Muscle of leg (tissue), 11 donors: ENCODE measurements around the gene NME8. TPM values are rescaled to one million over a fixed set of nuclear protein-coding genes. Genes with fewer than 3 reads are reported as not detected.

Experiments
- DNase-seq: peaks from one replicate; pipeline ENCODE4 v3.0.0; 2013
- H3K27ac ChIP-seq: one replicate; pipeline ENCODE4 v1.5.1; 2013; ENCODE audit warnings: mild to moderate bottlenecking, low read length, control low read depth
- H3K27me3 ChIP-seq: one replicate; pipeline ENCODE4 v1.6.1; 2013; ENCODE audit warnings: low read length; ENCODE audit not compliant: control insufficient read depth, insufficient read depth
- H3K36me3 ChIP-seq: one replicate; pipeline ENCODE4 v1.6.1; 2013; ENCODE audit warnings: low read length; ENCODE audit not compliant: control insufficient read depth, insufficient read depth
- H3K4me1 ChIP-seq: one replicate; pipeline ENCODE4 v1.6.1; 2013; ENCODE audit warnings: low read length; ENCODE audit not compliant: control insufficient read depth, insufficient read depth
- H3K4me3 ChIP-seq: one replicate; pipeline ENCODE4 v1.5.1; 2013; ENCODE audit warnings: low read length, control low read depth
- H3K9me3 ChIP-seq: replicated peaks from 2 replicates; pipeline ENCODE4 v1.6.1; 2013; ENCODE audit warnings: low read depth, low read length; ENCODE audit not compliant: control insufficient read depth
- WGBS: methylation state at CpG from one replicate; pipeline ENCODE4 v1.1.5; 2013; ENCODE audit warnings: missing lambda C conversion rate; ENCODE audit not compliant: insufficient coverage; 5-methylcytosine and 5-hydroxymethylcytosine counted together
- polyA plus RNA-seq, 8 donors: library from polyadenylated mRNA; unstranded; fragments of 120-200 nt; gene quantifications; one replicate each; pipeline versions ENCODE4 v1.2.1 to v1.2.3, GENCODE V29; 2013; ENCODE audit warnings: inconsistent platforms in 1 of 8, low replicate concordance in 1 of 8; ENCODE audit not compliant: insufficient read length in 8 of 8, insufficient read depth in 1 of 8
- total RNA-seq: library from RNA; stranded (reverse); fragments of 120-200 nt; gene quantifications from one replicate; pipeline ENCODE4 v1.2.4, GENCODE V29; 2013

The NME8 gene
- total and polyA plus RNA-seq, 9 donors, result 0.22 TPM; not detected in 8

- no peak overlapping the region for H3K4me3 ChIP-seq
- no peaks in the 10 kb centered on the region for H3K27me3 ChIP-seq
- H3K4me1 ChIP-seq, result no peaks in the 10 kb centered on the region
- peaks cover 2% of the 10 kb centered on the region for H3K9me3 ChIP-seq
- no peak overlapping the region for H3K27ac ChIP-seq
- no CpG with 5 or more reads among the region's 2 CpGs for WGBS
- H3K36me3 ChIP-seq, result no peaks in the 10 kb centered on the region
- no peak for DNase-seq
Observed at GRCh38 chr7:37823557-37823956, 24.8 kb upstream of the NME8 start.

GRCh38 chr7:37825038-37825437 lies 23.4 kb upstream of the NME8 start:
- no peak for DNase-seq
- H3K27ac ChIP-seq, result no peak overlapping the region
- 93% methylated on average over 2 of the region's 3 CpGs for WGBS
- no peak overlapping the region for H3K4me3 ChIP-seq
- H3K27me3 ChIP-seq, result no peaks in the 10 kb centered on the region
- no peaks in the 10 kb centered on the region for H3K36me3 ChIP-seq
- H3K4me1 ChIP-seq, result no peaks in the 10 kb centered on the region
- H3K9me3 ChIP-seq, result peaks cover 2% of the 10 kb centered on the region

- Histone ChIP-seq H3K27ac (no peak overlapping the region), H3K27me3 (no peaks in the 10 kb centered on the region), H3K9me3 (no peaks in the 10 kb centered on the region), H3K4me3 (no peak overlapping the region), H3K36me3 (no peaks in the 10 kb centered on the region), H3K4me1 (no peaks in the 10 kb centered on the region)
- peak; percentile 83 for DNase-seq
- 13% methylated on average over 4 of the region's 4 CpGs for WGBS
Observed at GRCh38 chr7:37826825-37827224, 21.6 kb upstream of the NME8 start.

GRCh38 chr7:37831244-37831643 lies 17.2 kb upstream of the NME8 start:
- Histone ChIP-seq H3K4me1 (peaks cover 9% of the 10 kb centered on the region), H3K4me3 (no peak overlapping the region), H3K9me3 (no peaks in the 10 kb centered on the region), H3K36me3 (no peaks in the 10 kb centered on the region), H3K27ac (no peak overlapping the region), H3K27me3 (no peaks in the 10 kb centered on the region)
- WGBS, result 80% methylated on average over 1 of the region's 2 CpGs
- DNase-seq, result no peak

- H3K4me3 ChIP-seq, result no peak overlapping the region
- no peaks in the 10 kb centered on the region for H3K9me3 ChIP-seq
- DNase-seq, result peak; percentile 86
- no peaks in the 10 kb centered on the region for H3K27me3 ChIP-seq
- H3K36me3 ChIP-seq, result no peaks in the 10 kb centered on the region
- no peak overlapping the region for H3K27ac ChIP-seq
- WGBS, result 60% methylated on average over 4 of the region's 4 CpGs
- H3K4me1 ChIP-seq, result peaks cover 9% of the 10 kb centered on the region
Observed at GRCh38 chr7:37832194-37832593, 16.2 kb upstream of the NME8 start.

GRCh38 chr7:37833107-37833817 lies 15.1 kb upstream of the NME8 start:
- no peaks in the 10 kb centered on the region for H3K9me3 ChIP-seq
- DNase-seq, result peak; percentile 76
- peaks cover 9% of the 10 kb centered on the region for H3K4me1 ChIP-seq
- 41% methylated on average over 7 of the region's 21 CpGs for WGBS
- peak overlapping the region; percentile 18 for H3K4me3 ChIP-seq
- H3K27me3 ChIP-seq, result no peaks in the 10 kb centered on the region
- no peak overlapping the region for H3K27ac ChIP-seq
- H3K36me3 ChIP-seq, result no peaks in the 10 kb centered on the region

- no peak for DNase-seq
- WGBS, result no CpG with 5 or more reads among the region's 3 CpGs
- Histone ChIP-seq H3K36me3 (no peaks in the 10 kb centered on the region), H3K9me3 (no peaks in the 10 kb centered on the region), H3K4me1 (peaks cover 9% of the 10 kb centered on the region), H3K27me3 (no peaks in the 10 kb centered on the region), H3K27ac (no peak overlapping the region), H3K4me3 (no peak overlapping the region)
Observed at GRCh38 chr7:37833818-37834146, 14.6 kb upstream of the NME8 start.

GRCh38 chr7:37853468-37853867 lies 5.1 kb downstream of the NME8 start:
- no peak overlapping the region for H3K4me3 ChIP-seq
- no peaks in the 10 kb centered on the region for H3K4me1 ChIP-seq
- no peak overlapping the region for H3K27ac ChIP-seq
- 60% methylated on average over 1 of the region's 2 CpGs for WGBS
- peaks cover 2% of the 10 kb centered on the region for H3K27me3 ChIP-seq
- no peak for DNase-seq
- H3K36me3 ChIP-seq, result no peaks in the 10 kb centered on the region
- H3K9me3 ChIP-seq, result no peaks in the 10 kb centered on the region

GRCh38 chr7:37882086-37882485 lies 33.7 kb downstream of the NME8 start:
- Histone ChIP-seq H3K4me1 (no peaks in the 10 kb centered on the region), H3K27ac (no peak overlapping the region), H3K4me3 (no peak overlapping the region), H3K27me3 (no peaks in the 10 kb centered on the region), H3K36me3 (no peaks in the 10 kb centered on the region), H3K9me3 (no peaks in the 10 kb centered on the region)
- DNase-seq, result no peak
- 77% methylated on average over 4 of the region's 6 CpGs for WGBS

GRCh38 chr7:37893359-37893758 lies 45.0 kb downstream of the NME8 start:
- Histone ChIP-seq H3K36me3 (no peaks in the 10 kb centered on the region), H3K9me3 (no peaks in the 10 kb centered on the region), H3K27ac (no peak overlapping the region), H3K27me3 (no peaks in the 10 kb centered on the region), H3K4me3 (no peak overlapping the region), H3K4me1 (no peaks in the 10 kb centered on the region)
- no peak for DNase-seq

GRCh38 chr7:37894671-37895070 lies 46.3 kb downstream of the NME8 start:
- no peaks in the 10 kb centered on the region for H3K27me3 ChIP-seq
- no peaks in the 10 kb centered on the region for H3K36me3 ChIP-seq
- H3K27ac ChIP-seq, result no peak overlapping the region
- WGBS, result 88% methylated on average over 1 of the region's 3 CpGs
- no peak overlapping the region for H3K4me3 ChIP-seq
- H3K4me1 ChIP-seq, result no peaks in the 10 kb centered on the region
- DNase-seq, result no peak
- no peaks in the 10 kb centered on the region for H3K9me3 ChIP-seq
